GM13976 (cell line): ENCODE data around the gene PRUNE1.

Experiments
- DNase-seq: peaks from one replicate; pipeline ENCODE4 v3.0.0; 2012; ENCODE audit warnings: low spot score
- in situ Hi-C: fragments of 300-500 bp; cut with MboI; formaldehyde crosslinking; loops from one replicate; pipeline ENCODE4 v1.12.0; 2022; ENCODE audit warnings: low sequenced_read_pairs, mixed read lengths, inconsistent platforms; ENCODE audit not compliant: unreplicated experiment
- TF ChIP-seq, protein P1 (sequence below): IDR thresholded peaks from 2 replicates; pipeline ENCODE4 v1.5.1; 2012; ENCODE audit warnings: borderline replicate concordance, mild to moderate bottlenecking; ENCODE audit not compliant: insufficient read depth; ENCODE audit errors: extremely low read depth, missing control alignments, control extremely low read depth

The PRUNE1 gene

DNA sequence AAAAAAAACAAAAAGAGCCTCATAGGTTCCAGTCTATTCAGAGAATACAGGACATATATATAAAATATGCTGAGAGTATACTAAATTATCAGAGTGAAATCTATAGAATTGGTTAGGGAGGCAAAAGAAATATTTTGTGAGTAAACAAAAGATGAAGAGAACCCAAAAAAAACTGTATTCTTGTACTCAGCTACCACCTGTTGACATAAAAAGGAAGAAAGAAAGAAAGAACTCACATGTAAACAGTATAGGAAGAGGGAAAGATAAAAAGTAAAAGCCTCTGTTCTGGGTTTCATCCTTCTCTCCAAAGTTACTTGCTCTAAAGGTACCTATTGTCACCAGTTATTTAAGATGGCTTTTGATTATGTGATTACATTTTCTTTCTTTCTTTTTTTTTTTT lies 18.2 kb downstream of the PRUNE1 start:
- TF ChIP-seq, protein P1, sequence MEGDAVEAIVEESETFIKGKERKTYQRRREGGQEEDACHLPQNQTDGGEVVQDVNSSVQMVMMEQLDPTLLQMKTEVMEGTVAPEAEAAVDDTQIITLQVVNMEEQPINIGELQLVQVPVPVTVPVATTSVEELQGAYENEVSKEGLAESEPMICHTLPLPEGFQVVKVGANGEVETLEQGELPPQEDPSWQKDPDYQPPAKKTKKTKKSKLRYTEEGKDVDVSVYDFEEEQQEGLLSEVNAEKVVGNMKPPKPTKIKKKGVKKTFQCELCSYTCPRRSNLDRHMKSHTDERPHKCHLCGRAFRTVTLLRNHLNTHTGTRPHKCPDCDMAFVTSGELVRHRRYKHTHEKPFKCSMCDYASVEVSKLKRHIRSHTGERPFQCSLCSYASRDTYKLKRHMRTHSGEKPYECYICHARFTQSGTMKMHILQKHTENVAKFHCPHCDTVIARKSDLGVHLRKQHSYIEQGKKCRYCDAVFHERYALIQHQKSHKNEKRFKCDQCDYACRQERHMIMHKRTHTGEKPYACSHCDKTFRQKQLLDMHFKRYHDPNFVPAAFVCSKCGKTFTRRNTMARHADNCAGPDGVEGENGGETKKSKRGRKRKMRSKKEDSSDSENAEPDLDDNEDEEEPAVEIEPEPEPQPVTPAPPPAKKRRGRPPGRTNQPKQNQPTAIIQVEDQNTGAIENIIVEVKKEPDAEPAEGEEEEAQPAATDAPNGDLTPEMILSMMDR = no peak
- in situ Hi-C loops = no loop called here
- DNase-seq = no peak

DNA sequence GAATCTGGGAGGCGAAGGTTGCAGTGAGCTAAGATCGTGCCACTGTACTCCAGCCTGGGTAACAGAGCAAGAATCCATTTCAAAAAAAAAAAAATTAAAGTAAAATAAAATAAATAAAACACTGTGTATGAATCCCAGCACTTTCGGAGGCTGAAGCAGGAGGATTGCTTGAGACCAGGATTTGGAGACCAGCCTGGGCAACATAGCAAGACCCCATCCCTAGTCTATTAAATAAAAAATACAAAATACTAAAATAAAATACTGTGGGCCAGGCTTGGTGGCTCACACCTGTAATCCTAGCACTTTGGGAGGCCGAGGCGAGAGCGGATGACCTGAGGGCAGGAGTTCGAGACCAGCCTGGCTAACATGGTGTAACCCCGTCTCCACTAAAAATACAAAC lies 23.9 kb downstream of the PRUNE1 start:
- DNase-seq = no peak
- TF ChIP-seq, protein P1 = no peak
- in situ Hi-C loops = no loop called here

DNA sequence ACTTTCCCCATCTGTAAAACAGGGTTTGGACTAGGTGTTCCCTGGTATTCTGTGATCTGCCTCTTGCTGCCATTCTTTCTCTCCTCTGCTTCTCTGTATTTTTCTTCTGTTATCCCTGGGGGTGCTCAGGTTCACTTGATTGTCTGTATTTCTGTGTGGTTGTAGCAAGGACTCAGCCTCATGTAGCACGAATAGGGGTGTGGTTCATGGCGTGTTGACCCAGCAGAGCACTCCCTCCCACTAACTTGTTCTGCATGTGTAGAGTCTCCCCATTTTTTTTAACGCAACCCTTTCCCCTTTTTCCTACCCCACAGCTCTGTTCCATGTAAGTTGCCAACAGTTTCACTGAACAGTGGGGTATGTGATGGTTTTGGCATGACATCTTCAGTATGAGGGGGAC lies 26.9 kb downstream of the PRUNE1 start:
- in situ Hi-C loops = no loop called here
- no peak for DNase-seq
- TF ChIP-seq, protein P1 = no peak

DNA sequence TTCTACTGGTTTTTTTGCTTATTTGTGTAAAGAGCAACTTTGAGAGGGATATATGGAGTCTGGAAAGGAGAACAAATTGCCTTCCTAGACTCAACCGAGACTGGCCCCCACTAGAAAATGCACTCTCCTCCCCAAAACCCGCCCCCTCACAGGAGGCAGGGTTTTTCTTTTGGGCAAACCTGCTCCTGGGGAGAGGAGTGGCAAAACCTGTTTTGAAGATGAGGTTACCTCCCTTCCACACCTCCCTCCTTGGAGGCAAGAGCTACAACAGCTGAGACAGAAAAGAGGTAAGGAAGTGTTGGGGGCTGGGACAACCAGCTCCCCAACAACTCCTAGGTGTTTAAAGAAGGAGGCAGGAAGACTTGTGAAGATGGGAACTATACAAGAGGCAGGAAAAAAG lies 28.1 kb downstream of the PRUNE1 start, which contains the start of gene BNIPL:
BNIPL (plus strand) TSS at position 231 of the 400 bp plus-strand sequence; CDS start at position 371, 140 bp downstream.
- DNase-seq = no peak
- in situ Hi-C loops = no loop called here
- TF ChIP-seq, protein P1 = no peak

DNA sequence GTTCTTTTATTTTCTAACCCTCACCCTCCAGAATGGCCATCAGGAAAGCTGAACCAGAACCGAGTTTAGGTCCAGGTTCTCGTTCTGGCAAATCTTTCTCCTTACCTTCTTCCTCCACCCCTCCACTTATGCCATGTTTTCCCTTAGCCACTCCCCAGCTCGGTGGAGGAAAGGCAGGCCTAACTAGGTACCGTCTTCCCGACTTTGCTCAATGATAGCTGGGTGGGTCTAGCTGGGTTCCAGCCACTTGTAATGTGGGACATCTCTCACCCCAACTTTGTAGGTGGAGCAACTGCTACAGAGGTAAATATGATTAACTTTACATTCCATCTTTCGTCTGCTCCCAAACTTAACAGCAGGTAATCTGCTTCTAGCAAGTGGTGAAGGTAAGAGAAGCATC lies 28.8 kb downstream of the PRUNE1 start:
- in situ Hi-C loops = no loop called here
- TF ChIP-seq, protein P1 = no peak
- no peak for DNase-seq

DNA sequence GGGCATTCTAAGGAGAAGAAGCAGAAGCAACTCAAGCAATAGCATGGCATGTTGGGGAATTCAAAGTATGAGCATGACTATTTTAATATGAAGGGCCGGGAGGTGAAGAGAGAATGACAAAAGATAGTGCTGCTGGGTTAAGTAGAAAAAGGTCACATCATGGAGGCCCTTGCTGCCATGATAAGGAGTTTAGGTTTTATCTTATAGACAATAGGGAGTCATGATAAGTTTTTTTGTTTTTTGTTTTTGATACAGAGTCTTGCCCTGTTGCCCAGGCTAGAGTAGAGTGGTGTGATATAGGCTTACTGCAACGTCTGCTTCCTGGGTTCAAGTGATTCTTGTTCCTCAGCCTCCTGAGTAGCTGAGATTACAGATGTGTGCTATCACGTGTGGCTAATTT lies 31.3 kb downstream of the PRUNE1 start:
- in situ Hi-C loops = no loop called here
- TF ChIP-seq, protein P1 = no peak
- DNase-seq = no peak

DNA sequence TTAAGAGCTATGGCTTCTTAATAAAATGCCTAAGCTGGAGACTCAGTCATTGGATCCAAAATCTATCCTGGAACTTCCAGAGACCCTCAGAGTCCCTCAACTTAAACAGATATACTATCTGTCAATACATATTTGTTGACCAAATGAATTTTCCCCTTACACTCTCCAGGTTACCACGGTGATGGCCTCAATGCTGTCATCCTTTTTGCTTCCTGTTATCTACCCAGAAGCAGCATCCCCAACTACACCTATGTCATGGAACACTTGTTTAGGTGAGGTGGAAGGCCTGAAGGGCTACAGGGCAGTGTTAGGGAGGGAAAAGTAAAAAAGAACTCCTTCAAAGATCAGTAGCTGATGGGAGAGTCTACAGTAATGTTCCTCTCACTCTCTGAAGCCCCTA lies 34.9 kb downstream of the PRUNE1 start:
- in situ Hi-C loops = no loop called here
- TF ChIP-seq, protein P1 = no peak

More for the DNA sequence above, 34.9 kb downstream of the PRUNE1 start:
- DNase-seq = no peak
